ENCODE results near the gene ELAC2.

- TF ChIP-seq, protein P1, sequence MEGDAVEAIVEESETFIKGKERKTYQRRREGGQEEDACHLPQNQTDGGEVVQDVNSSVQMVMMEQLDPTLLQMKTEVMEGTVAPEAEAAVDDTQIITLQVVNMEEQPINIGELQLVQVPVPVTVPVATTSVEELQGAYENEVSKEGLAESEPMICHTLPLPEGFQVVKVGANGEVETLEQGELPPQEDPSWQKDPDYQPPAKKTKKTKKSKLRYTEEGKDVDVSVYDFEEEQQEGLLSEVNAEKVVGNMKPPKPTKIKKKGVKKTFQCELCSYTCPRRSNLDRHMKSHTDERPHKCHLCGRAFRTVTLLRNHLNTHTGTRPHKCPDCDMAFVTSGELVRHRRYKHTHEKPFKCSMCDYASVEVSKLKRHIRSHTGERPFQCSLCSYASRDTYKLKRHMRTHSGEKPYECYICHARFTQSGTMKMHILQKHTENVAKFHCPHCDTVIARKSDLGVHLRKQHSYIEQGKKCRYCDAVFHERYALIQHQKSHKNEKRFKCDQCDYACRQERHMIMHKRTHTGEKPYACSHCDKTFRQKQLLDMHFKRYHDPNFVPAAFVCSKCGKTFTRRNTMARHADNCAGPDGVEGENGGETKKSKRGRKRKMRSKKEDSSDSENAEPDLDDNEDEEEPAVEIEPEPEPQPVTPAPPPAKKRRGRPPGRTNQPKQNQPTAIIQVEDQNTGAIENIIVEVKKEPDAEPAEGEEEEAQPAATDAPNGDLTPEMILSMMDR (conservative IDR thresholded peaks at IDR 0.05), result no peak
- no peak for TF ChIP-seq EZH2 (IDR thresholded peaks at IDR 0.05; ENCODE audit: low read depth)
These were observed 51.8 kb downstream of the ELAC2 start for GRCh38 chr17:12965988-12966387.

Measured in PC-9 (cell line).